Ovary (tissue), 3 donors: ENCODE measurements around the gene CERK.

Experiments
- EP300 ChIP-seq: sonication (generic); formaldehyde crosslinking; IDR thresholded peaks from one replicate; pipeline ENCODE4 v1.6.1; 2017; ENCODE audit warnings: antibody characterized with exemption
- POLR2A ChIP-seq: fragments of 450-650 bp; IDR thresholded peaks from one replicate; pipeline ENCODE4 v1.6.1; 2017; ENCODE audit warnings: antibody characterized with exemption, mild to moderate bottlenecking, moderate library complexity
- TF ChIP-seq, protein P1 (sequence below), 3 donors: fragments of 450-650 bp in 2 of 3; fragments of 200-600 bp in 1 of 3; IDR thresholded peaks; one replicate each; pipeline versions ENCODE4 v1.5.1 to v1.8.0; 2016 to 2022; ENCODE audit warnings: antibody characterized with exemption in 3 of 3, mild to moderate bottlenecking in 1 of 3
- donor health status: DM: no; HTN: no; CAD: no.

DNA sequence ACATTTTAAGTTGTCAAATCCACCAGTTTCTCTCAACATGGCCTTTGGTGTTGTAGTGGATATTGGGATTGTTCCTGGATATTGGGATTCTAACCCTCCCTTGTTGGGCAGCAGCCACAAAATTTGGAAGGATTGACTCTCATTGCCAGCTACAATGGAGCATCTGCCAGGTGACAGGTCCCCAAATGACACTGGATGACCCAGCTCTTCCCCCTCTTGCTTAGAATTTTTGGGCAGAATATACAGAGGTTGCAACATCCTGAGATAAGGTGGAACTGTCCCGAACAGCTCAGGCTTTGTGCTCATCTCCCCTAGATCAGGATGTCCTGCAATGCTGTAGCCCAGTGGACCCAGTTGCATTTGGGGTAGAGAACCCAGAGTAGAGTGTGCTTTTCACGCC lies 19.1 kb upstream of the CERK start:
- TF ChIP-seq, protein P1, sequence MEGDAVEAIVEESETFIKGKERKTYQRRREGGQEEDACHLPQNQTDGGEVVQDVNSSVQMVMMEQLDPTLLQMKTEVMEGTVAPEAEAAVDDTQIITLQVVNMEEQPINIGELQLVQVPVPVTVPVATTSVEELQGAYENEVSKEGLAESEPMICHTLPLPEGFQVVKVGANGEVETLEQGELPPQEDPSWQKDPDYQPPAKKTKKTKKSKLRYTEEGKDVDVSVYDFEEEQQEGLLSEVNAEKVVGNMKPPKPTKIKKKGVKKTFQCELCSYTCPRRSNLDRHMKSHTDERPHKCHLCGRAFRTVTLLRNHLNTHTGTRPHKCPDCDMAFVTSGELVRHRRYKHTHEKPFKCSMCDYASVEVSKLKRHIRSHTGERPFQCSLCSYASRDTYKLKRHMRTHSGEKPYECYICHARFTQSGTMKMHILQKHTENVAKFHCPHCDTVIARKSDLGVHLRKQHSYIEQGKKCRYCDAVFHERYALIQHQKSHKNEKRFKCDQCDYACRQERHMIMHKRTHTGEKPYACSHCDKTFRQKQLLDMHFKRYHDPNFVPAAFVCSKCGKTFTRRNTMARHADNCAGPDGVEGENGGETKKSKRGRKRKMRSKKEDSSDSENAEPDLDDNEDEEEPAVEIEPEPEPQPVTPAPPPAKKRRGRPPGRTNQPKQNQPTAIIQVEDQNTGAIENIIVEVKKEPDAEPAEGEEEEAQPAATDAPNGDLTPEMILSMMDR (IDR thresholded peaks at IDR 0.05): no peak
- TF ChIP-seq EP300 (no peak), POLR2A (no peak)
